GM19324 (cell line): Measurements from ENCODE around the gene FUBP3.

Experiments used
- ATAC-seq: cut with Tn5 transposase; IDR thresholded peaks from one replicate; pipeline ENCODE4 v1.9.1; 2021; ENCODE audit warnings: mild to moderate bottlenecking, moderate library complexity; ENCODE audit not compliant: unreplicated experiment, low FRiP score

Gene FUBP3

GRCh38 chr9:130606887-130607600 is 27.7 kb downstream of the FUBP3 start:
- no peak for ATAC-seq

- ATAC-seq, result no peak
These were observed 28.5 kb downstream of the FUBP3 start for GRCh38 chr9:130607640-130608420.

- no peak for ATAC-seq
These were observed 29.3 kb downstream of the FUBP3 start for GRCh38 chr9:130608554-130609134.

- ATAC-seq, result no peak
These were observed 29.8 kb downstream of the FUBP3 start for GRCh38 chr9:130609163-130609562.

GRCh38 chr9:130610862-130611707 is 31.7 kb downstream of the FUBP3 start:
- no peak for ATAC-seq

- no peak for ATAC-seq
These were observed 37.1 kb downstream of the FUBP3 start for GRCh38 chr9:130616451-130616850.

GRCh38 chr9:130623466-130623865 is 44.1 kb downstream of the FUBP3 start:
- ATAC-seq, result no peak

GRCh38 chr9:130624154-130624553 is 44.8 kb downstream of the FUBP3 start:
- ATAC-seq, result no peak

GRCh38 chr9:130626249-130626996 is 47.0 kb downstream of the FUBP3 start:
- no peak for ATAC-seq

GRCh38 chr9:130627051-130627450 is 47.7 kb downstream of the FUBP3 start:
- ATAC-seq, result no peak

- ATAC-seq, result no peak
These were observed 48.8 kb downstream of the FUBP3 start for GRCh38 chr9:130627896-130628792.

- ATAC-seq, result no peak
These were observed 50.2 kb downstream of the FUBP3 start for GRCh38 chr9:130629443-130630070.

- ATAC-seq, result no peak
These were observed 50.7 kb downstream of the FUBP3 start for GRCh38 chr9:130630071-130630450.

GRCh38 chr9:130630506-130631330 is 51.3 kb downstream of the FUBP3 start:
- ATAC-seq, result no peak

GRCh38 chr9:130631331-130632080 is 52.1 kb downstream of the FUBP3 start:
- no peak for ATAC-seq

GRCh38 chr9:130632081-130632710 is 52.8 kb downstream of the FUBP3 start:
- no peak for ATAC-seq

- no peak for ATAC-seq
These were observed 53.5 kb downstream of the FUBP3 start for GRCh38 chr9:130632841-130633240.
